Measurements from ENCODE around the gene DRP2. TPM values are rescaled to one million over a fixed set of nuclear protein-coding genes. Genes with fewer than 3 reads are reported as not detected.
"Not testable (repeated sequence)": the region's sequence is repeated elsewhere in the genome, so short reads cannot be mapped to it uniquely, and the experiment has no call there.

DRP2 gene
- total RNA-seq, 1 donor = not detected

DNA sequence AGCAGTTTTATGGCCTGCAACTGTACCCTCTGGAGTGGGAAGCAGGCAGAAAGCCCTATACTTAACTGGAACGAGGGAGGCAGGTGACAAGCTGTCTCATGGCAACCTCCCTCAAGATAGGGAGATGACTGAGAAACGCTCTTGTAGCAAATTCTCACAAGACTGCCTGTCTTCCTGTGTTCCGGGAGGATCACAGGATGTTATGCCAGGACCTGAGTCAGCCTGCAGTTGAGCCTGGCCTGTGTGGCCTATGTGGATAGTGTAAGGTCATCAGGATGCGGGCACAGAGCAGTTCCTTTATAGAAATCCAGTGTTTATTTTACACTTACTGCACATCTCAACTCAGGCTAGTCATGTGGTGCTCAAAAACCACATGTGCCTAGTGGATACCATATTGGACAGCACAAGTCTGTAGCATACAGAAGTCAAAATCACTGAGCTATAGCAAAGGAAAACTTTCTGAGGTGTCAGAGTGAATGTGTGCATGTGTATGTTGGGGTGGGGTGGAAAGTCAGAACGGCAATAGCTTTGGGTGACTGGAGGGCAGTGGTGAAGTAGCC, 46.4 kb downstream of the DRP2 start:
- no peaks in the 10 kb centered on the region for H3K9me3 ChIP-seq (ENCODE audit: low read depth, low read length)
- H3K4me3 ChIP-seq (ENCODE audit: low read length) = no peak overlapping the region
- H3K27me3 ChIP-seq (ENCODE audit: insufficient read depth, low read length) = no peaks in the 10 kb centered on the region
- H3K4me1 ChIP-seq (ENCODE audit: insufficient read depth, low read length) = no peaks in the 10 kb centered on the region

DNA sequence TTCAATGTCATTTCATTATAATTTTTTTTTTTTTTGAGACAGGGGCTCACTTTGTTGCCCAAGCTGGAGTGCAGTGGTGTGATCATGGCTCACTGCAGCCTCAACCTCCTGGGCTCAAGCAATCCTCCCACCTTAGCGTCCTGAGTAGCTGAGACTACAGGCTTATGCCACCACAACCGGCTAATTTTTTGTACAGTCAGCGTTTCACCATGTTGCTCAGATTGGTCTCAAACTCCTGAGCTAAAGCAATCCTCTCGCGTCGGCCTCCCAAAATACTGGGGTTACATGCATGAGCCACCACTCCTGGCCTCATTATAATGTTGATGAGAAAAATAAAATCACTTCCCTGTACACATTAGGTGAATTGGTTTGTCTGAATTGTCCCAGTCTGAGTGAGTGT, 54.6 kb downstream of the DRP2 start:
- H3K4me3 ChIP-seq (ENCODE audit: low read length) = no peak overlapping the region
- H3K9me3 ChIP-seq (ENCODE audit: low read depth, low read length) = no peaks in the 10 kb centered on the region
- H3K4me1 ChIP-seq (ENCODE audit: insufficient read depth, low read length) = no peaks in the 10 kb centered on the region
- no peaks in the 10 kb centered on the region for H3K27me3 ChIP-seq (ENCODE audit: insufficient read depth, low read length)

GRCh38 chrX:101276238-101276637, 56.7 kb downstream of the DRP2 start:
- H3K4me1 ChIP-seq (ENCODE audit: insufficient read depth, low read length) = no peaks in the 10 kb centered on the region
- H3K27me3 ChIP-seq (ENCODE audit: insufficient read depth, low read length) = no peaks in the 10 kb centered on the region
- no peak overlapping the region for H3K4me3 ChIP-seq (ENCODE audit: low read length)
- no peaks in the 10 kb centered on the region for H3K9me3 ChIP-seq (ENCODE audit: low read depth, low read length)

DNA sequence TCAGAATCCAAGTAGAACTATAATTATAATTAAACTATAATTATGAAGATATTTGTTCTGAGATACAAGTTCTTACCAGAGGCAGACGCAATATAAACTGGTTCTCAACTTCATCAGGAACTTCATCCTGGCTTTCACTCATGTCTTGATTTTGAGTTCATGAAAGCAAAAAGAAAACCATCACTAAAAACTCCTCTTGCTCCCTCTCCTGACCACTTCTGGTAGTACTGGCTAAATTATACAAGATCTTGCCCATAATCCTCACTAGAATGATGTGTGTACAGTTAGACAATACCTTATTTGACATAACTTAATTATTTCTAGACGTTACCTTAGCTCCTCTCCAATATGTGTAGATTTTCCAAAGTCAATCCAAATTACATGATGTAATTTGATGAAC, 67.8 kb downstream of the DRP2 start:
- Histone ChIP-seq H3K4me3 (ENCODE audit: low read length) (no peak overlapping the region), H3K4me1 (ENCODE audit: insufficient read depth, low read length) (no peaks in the 10 kb centered on the region), H3K27me3 (ENCODE audit: insufficient read depth, low read length) (peaks cover 3% of the 10 kb centered on the region)

GRCh38 chrX:101290957-101291603, 71.5 kb downstream of the DRP2 start, which contains the start of gene TAF7L:
Gene TAF7L (minus strand): TSS chrX:101291334. CDS start chrX:101287543, 3,791 bp downstream.
- Histone ChIP-seq H3K4me1 (ENCODE audit: insufficient read depth, low read length) (no peaks in the 10 kb centered on the region), H3K9me3 (ENCODE audit: low read depth, low read length) (no peaks in the 10 kb centered on the region), H3K27me3 (ENCODE audit: insufficient read depth, low read length) (peaks cover 3% of the 10 kb centered on the region), H3K4me3 (ENCODE audit: low read length) (no peak within 1 kb of the TSS)

More for the DNA sequence above, 67.8 kb downstream of the DRP2 start:
- no peaks in the 10 kb centered on the region for H3K9me3 ChIP-seq (ENCODE audit: low read depth, low read length)

GRCh38 chrX:101295603-101296002, 76.0 kb downstream of the DRP2 start:
- H3K9me3 ChIP-seq (ENCODE audit: low read depth, low read length); H3K27me3 ChIP-seq (ENCODE audit: insufficient read depth, low read length); H3K4me1 ChIP-seq (ENCODE audit: insufficient read depth, low read length); H3K4me3 ChIP-seq (ENCODE audit: low read length): not testable (repeated sequence)

DNA sequence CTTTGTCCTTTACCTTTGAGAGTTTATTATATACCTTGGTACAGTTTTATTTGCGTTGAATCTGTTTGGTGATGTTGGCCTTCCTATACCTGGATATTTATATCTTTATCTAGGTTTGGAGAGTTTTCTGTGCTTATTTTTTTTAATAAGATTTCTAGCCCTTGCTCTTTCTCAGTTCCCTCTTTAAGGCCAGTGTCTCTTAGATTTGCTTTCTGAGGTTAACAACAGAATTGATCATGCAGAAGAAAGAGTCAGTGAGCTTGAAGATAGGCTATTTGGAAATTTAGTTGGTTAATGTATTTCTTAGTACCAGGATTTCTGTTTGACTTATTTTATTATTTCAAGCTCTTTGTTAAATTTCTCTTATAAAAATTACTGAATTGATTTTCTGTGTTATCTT, 84.2 kb downstream of the DRP2 start:
- Histone ChIP-seq H3K4me3 (ENCODE audit: low read length) (no peak overlapping the region), H3K4me1 (ENCODE audit: insufficient read depth, low read length) (no peaks in the 10 kb centered on the region), H3K9me3 (ENCODE audit: low read depth, low read length) (no peaks in the 10 kb centered on the region), H3K27me3 (ENCODE audit: insufficient read depth, low read length) (no peaks in the 10 kb centered on the region)

Other genes with a start within 250 kb of the DRP2 start
- 30.7 TPM for gene TRMT2B, start 167.7 kb upstream of the DRP2 start, total RNA-seq
- not detected for gene TMEM35A, start 140.9 kb upstream of the DRP2 start, total RNA-seq
- 2.1 TPM for gene CENPI, start 121.6 kb upstream of the DRP2 start, total RNA-seq
- gene TAF7L, start 71.5 kb downstream of the DRP2 start, total RNA-seq = not detected
- 1.8 TPM for gene TIMM8A, start 129.0 kb downstream of the DRP2 start, total RNA-seq
- gene BTK, start 166.4 kb downstream of the DRP2 start, total RNA-seq = 33.1 TPM
- gene RPL36A, start 171.2 kb downstream of the DRP2 start, total RNA-seq = 245 TPM
- 33.2 TPM for gene GLA, start 188.1 kb downstream of the DRP2 start, total RNA-seq
- gene HNRNPH2, start 188.4 kb downstream of the DRP2 start, total RNA-seq = 75.5 TPM

Measured in mononuclear cell (primary cell).